Islet precursor cell (in vitro differentiated cells): Measurements from ENCODE around the gene TBX15.

ENCODE experiments used
- DNase-seq: peaks from one replicate; pipeline ENCODE4 v3.0.0-alpha.2; 2018

The TBX15 gene

DNA sequence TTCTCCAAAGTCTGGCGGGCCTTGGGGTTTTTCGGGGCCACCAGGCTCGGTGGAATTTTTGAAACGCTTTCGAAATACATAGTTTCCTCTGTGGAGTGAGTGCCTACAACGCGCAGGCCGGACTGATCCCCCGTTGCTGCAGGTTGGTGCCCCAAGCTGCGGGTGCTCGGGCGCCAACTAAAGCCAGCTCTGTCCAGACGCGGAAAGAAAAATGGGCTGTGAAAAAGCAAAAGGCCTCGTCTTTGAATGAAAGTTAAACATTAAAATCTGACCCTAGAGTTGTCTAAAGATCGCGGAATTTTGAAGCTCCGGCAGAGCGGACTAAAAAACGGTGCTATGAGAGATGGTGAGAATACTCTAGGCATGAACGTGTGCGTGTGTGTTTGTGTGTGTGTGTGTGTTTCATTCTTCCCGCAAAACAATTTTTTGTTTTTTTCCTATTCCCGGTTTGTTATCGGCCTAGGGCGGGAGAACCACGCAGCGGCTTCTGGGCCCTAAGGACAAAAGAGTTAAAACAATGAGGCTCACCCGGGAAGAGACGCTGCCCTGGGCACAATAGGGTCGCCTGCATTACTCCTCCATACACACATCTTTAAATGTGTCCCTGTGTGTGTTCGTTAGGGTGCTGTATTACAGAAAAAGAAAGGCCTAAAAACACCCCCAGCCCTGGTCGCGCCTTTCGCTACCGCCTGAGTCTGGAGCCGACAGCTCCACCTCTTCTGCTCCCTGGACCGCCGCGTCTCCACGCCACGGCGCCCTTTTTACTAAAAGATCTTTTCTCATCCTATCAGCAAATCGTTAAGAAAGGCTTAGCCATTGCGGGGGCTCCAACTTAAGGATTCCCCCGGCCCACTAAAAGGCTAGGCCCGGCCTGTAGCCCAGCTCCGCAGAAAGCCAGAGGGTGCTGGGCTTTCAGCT lies 3.2 kb downstream of the TBX15 start:
- DNase-seq, result no peak

DNA sequence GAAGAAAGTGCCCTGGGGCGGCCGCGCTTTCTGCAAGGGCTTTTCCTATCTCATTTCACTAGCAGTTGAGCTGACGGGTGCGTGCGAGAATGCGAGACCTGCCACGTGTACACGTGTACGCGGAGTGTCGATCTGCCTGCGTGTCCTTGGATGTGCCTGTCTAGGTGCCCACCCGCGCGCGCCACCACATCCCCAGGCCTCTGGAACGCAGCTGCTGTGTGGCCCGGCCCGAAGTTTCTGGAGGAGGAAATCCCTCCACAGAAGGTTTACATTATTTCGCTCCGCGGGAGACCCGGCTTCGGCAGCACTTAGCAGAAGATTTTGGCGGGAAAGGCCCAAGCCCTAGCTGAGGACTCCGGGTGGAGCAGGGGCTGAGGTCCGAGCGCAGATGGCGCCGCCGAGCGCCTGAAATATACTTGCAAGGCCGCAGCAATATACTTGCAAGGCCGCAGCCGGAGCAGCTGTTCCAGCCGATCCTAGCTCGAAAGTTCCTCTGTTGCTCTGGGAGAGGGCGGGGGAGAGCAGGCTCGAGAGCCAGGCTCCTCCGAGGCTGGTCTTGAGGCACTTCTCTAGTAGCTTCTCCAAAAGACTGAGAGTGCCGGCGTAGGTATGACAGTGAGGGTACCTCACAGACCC lies 3.9 kb downstream of the TBX15 start:
- peak; percentile 72 for DNase-seq

DNA sequence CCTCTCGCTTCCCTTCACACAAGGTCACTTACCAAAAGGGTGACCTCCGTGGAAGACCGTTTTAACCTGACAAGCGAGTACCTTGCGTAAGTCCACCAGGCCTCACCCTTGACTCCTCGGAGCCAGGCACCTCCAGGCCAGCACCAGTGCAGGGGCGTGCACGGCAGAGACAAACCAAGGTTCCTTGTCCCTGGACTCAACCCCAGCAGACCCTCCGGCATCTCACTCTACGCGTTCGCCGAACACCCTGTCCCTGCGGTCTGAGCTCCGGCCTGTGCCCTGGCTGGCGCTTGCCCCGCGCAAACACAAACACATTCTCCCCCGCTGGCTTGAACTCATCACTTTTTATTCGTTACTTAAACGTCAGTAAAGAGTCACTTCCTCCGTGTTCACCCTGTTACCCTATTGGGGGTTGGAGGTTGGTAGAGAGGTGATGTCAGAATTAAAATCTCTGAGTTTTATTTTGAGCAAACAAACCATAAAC lies 4.5 kb downstream of the TBX15 start:
- DNase-seq, result no peak

DNA sequence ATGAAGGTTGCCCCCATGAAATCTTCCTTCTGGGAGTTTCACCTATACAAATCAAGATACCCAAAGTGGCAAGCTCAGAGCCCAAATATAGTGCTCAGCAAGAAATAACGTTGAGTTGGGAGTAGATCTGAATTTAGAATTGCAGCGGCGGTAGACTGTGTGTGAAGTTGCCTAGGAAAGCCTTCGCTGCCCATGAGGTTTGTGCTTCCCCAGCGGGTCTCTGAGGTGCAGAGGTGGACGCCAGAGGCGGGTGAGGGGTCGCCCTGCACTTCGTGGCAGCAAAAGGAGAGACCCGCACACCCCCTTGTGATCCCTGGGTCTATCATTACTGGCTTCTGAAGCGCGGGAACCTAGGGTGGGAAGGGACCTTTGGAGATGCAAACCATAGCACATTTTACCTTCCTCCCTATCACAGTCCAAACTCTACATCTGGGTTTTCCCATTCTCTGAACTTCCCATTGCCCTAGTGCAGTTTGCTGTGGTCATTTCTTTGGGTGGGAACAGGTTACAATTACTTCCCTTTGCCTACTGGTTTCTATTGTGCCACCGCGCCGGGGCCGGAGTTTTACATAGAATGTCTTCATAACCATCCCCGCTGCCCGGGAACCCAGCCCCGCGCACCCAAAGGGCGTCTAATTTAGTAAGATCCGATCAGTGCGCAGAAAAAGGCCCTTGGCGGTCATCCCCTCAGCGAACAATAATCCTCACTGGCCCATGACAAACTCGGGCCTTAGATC lies 5.2 kb downstream of the TBX15 start:
- DNase-seq, result no peak

DNA sequence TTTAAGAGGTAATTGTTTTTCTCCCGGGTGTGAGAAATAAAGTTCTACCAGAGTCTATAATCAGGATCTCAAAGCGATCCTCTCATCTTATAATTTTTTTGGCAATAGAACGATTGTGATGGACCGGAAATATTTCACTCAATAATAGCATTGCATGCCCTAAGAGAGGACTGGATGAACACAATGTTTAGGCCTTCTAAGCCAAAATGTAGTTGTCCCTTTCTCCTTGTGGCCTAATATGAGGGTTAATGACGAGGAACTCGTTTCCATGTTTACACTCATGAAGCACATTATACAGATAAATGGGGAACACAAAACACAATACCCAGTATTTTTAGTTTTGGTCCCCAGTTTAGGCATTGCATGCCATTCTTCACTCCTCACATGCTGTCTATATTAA lies 5.9 kb downstream of the TBX15 start:
- no peak for DNase-seq

DNA sequence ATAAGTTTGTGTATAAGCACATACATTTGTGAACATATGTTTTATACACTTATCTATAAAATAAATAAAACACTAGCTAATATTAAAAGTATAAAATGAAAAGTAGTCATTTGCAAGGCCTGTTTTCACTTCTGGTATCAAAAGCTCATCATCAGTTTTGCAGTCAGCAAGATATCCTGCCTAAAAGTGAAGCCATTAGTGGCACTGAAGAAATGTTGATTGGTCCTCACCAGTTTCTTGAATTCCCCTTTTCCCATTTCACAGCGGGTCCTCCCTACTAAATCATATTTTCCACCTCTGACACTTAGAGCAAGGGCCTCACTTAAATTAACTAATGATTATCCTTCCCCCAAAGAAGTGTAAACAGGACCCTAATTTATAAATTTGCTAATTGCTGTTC lies 6.7 kb downstream of the TBX15 start:
- no peak for DNase-seq

DNA sequence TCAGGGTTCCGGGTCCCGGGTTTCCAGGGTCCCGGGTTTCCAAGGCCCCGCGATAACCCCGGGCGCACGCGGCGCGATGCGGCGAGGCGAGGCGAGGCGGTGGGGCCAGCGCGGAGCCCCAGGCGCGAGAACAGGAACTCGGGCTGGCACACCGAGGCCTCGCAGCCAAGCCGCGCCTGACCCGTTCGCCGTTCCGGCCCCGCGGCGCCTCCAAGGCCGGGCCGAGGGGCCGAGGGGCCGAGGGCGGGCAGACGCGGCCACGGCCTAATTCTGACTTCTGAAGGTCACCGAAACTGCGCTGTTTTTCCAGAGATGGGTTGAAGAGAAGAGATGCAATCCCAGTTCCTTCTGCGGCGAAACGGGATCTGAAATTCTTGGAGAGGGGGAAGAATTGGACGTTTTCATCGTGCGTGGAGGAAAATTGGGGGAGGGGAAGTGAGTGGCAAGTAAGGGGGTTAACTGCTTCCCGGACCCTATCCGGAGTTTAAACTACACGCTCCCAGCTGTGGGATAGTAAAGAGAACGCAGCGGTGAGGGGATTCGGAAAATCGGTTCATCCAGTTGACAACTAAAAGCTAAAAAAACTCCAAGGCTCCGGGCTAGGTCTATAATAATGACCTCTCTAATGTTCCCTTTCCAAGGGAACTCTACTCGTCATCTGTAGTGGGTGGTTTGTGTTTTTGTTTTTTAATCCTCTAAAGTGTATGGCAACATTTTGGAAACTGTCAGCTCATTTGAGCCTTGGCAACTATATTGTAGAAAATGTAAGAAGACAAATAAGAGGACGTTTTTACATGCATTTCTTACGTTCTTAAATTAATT lies 8.2 kb downstream of the TBX15 start:
- DNase-seq, result no peak

DNA sequence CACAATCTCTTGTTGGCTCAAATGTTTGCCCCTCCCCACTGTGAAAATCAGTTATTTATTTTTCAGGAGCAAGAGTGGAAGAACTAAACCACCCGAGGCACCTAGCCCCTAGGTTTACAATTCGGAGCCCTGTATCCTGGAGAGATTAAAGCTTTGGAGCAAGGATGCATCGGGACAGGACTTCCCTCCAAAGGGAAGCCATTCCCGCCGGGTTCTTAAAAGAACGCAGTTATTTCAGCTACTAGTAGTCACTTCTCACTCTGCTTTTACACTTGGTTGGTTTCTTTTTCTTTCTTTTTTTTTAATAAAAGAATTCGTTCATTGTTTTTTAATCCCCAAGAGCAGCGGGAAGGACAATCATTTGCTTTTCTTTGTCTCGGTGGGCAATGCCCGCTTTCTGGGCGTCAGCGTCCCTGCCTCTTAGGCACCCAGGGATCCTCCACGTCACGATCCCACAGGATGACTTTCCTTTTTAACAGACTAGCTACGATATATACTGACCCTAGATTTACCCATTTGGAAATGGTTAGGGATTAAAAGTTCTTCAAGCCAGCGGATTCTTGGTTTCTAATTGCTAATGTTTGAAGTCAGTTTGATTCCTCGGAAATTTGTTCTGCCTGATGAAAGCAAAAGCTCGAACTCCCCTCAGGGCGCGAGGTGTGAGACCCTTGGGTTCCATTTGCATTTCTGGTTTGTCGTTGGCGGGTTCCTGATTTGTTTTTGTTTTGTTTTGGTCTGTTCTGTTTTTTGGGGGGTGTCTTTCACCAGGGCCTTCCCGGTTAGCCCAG lies 9.0 kb downstream of the TBX15 start:
- no peak for DNase-seq

DNA sequence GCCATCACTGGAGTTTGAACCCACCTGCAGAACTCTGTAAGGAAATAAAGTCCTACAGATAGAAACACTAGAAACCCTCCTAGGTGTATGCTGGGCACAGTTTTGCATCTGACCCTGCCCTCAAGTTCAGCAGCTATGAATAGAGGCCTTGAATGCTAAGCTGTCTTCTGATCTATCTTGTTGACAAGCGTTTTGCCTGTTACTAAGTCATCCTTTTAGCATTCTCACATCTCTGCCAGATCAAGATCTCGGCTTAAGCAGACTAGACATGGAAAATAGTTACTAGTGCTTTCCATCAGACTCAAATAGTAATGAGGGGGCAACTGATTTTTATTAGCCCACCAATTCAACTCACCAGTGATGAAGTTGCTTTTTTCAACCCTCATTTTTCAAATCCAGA lies 10.5 kb downstream of the TBX15 start:
- no peak for DNase-seq

DNA sequence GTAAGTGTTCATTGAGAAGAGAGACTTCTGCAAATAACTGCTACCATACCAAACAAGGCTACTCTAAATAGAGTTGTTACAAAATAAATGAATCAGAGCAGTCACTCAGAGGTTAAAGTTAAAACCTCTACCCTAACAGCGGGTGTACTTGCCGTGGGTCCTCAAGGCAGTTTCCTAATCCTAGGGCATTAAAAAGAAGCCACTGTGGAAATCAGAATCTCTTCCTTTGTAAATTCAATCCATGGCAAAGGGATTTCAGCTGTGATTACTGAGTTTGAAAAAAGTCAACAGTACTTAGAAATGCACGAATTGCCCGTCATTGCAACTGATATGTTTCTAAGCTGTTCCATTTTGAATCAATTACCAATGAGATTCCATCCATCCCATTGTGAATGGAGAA lies 13.5 kb downstream of the TBX15 start:
- no peak for DNase-seq

DNA sequence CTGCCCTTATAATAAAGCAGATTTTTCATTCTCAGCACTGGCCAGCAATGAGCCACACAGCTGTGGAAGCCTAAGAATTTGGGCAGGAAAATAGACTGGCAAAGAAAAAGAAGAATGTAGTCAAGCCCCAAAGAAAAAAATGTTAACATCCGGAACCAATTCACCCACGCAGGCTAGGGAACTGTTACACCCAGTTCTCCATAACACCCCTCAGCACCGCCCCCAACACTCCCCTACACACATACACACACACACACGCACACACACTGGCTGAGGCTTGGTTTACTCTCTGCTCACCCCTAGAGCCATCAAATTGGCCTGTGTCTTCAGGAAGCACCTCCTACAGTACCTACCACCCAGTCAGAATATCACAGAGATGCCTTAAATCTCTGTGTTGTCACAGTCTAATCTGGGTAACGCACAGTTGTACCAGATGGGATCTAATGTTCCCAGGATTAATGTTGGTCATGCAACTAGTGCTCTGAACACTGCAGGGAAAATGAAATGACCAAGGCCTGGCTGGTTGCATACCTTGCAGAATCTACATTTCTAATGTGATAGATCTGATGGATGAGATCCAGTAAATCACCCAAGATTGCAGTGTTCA lies 14.5 kb downstream of the TBX15 start:
- no peak for DNase-seq

DNA sequence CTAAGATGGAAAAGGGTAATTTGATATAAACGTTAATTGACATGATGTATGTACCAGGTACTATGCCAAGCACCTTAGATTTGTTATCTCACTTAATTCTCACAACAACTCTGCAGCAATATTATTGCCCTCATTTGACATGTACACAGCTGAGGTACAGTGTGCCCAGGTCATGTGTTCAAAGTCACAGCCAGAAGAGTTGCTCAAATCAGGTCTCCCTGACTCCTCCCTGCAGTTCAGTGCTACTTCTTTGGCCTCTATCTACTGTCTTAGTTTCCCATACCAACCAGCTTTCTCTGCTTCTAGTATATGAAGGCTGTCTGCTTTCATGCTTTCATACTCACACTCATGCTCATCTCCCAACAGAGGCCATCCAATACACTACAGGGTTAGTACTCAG lies 15.1 kb downstream of the TBX15 start:
- DNase-seq, result no peak

DNA sequence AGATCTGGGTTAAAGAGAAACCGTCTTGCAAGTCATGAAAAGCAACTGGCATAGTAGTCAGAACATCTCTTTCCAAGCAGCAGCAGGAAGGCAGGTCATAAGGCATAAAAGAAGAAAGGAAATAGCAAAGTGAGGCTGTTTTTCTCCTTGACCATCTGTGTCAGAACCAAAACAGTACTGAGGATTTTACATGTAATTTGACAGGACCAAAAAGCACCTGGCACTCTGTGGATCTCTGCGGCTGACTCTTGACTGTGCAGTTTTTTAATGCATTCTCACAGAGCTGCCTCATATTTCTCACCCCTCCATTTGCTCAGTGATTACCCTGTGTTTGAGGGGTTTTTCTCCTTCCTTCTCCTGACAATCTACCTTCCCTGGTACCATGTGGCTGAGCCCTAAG lies 17.7 kb downstream of the TBX15 start:
- DNase-seq, result no peak

DNA sequence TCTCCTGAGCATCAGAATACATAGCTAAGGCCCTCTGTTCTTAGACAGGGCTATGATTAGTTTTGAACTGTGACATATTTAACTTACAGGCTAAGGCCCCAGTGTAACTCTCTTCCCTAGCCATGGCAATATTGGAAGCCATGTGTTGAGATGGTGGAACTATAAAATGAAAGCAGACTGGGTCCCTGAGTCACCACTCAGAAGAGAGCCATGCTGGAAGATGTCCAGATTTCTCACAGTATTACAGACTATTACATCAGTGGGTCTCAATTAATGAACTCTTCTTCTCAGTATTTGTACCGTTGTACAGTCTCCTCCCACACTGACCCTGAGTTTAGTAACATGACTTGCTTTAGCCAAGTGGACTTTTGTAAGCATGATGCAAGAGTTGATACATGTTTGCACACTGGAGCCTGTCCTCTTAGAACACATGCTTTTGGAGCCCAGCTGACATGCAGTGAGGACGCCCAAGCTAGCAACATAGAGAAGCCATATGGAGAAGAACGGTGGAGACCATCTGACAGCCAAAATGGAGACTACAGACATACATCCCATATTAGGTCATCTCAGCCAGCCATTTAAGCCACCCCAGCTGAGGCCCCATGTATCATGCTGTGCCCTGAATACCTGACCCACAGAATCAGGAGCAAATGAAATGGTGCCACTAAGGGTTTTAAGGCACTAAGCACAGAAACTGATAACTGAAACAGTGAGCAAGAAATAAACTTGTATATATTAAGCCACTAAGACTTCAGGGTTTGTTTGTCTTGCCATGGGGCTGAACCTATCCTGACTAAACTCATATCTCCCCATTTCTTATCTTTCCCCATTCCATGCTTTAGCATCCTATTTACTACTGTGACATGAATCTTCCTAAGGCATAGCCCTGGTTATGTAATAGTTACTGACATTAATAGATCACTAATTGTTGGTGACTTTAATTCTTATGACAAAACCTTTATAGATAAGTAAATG lies 24.4 kb downstream of the TBX15 start:
- no peak for DNase-seq

DNA sequence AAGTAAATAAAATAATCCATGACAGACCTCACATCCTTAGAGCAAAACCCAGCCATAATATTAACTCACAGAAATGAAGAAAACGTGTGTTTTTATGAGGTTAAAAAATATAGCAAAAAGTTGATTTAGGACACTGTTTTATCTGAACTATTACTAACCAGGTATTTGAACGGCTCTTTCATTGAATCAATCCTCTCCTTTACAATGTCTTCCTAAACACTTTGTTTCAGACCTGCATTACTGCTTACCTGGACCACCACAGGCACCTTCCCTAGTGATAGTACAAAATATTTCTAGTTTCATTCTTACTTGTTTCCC lies 25.0 kb downstream of the TBX15 start:
- DNase-seq, result no peak

DNA sequence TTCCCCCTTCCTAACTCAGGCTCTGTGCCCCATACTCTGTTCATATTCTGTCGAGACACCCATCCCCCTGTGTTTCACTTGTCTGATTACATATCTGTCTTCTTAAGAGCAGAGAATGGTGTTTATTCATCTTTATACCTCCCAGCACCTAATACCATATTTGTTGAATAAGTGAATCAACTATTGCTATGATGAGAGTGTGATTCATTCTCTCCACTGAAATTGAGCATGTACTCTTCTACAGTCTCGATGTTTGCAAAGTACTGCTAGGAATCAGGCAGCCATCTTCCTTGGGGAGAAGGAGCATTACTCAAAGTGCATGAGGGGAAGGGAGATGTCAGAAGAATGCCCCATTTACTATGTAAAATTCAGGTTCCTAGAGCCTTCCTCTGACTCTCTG lies 27.0 kb downstream of the TBX15 start:
- no peak for DNase-seq

DNA sequence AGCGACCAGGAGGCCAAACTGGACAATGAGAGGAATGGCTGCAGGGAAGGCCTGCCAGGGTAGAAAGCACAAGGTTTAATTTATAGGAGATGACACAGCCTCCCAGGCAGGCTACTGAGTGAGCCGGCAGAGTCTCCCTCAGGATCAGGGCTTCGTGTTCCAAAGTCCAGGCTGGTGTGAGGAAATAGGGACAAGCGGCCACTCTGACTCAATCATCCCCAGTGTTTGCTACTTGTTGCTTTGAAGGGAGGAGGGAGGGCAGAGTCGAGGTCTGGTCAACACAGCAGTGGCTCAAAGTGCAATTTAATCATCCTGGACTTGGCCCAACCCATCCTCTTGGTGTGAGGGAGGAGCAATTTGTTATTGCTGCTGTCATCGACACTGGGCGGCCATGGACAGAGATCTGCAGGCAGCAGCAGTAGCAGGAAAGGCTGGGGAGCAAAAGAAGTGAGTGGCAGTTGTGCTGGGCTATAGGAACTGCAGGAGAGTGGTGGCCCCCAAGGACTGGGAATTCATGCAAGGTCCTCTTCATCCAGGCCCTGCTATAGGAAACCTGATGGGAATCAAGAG lies 27.5 kb downstream of the TBX15 start:
- peak; percentile 60 for DNase-seq

DNA sequence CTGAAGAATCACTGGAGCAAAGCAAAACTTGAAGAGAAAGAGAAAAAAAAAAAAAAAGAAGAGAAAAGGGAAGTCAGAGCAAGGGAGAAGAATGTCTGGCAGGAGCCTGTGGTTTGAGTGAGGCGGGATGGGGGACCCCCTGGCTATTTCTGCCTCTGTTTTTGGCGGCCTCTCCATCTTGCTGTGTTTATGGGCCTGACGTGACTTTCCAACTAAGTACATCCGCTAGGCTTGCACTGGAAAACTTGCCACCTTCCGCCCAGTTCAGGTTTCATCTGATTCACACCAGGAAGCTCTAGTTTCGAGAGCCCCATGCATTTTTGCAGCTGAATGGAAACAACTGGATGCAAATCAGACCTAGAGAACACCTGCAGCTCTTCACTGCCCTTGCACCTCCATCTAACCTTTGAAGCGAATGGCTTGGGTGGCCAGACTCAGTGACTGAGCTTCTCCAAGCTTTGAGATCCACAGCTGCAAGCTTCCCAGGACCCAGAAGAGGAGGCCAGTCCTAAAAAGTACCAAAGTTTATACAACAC lies 28.0 kb downstream of the TBX15 start:
- no peak for DNase-seq

DNA sequence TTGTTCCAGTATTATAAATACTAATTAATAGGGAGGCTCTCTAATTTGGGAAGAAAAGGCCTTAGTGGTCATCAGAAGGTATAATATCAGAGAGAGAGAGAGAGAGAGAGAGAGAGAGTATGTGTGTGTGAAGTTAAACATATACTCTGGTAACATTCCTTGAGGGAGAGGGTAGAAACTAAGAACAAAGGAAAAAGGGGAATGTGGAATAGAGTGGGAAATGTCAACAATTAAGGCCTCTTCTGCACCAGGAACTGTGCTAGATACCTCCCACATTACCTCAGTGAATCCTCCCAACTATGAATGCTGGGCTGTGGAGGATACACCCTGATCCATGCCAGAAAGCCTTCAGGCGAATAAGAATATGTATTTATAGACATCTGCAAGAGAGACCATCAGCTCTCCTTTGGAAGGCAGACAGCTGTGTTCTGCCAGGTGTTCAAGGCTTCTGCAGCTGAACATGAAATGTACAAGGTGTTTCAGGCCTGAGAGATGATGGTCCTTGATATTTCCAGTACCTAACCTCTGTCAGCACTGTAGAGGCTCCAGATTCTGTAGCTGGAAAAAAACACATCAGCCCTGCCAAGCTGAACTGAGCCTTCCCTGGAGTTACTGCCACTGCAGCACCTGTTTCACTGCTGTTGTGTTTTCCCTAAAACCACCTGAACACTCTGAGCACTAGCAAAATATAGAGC lies 29.1 kb downstream of the TBX15 start:
- no peak for DNase-seq
